GM12891 (cell line): ENCODE results near the gene DGKI.

ENCODE experiments used
- DNase-seq: peaks from one replicate; pipeline ENCODE4 v3.0.0; 2011; ENCODE audit warnings: low spot score; ENCODE audit not compliant: insufficient read length
- FAIRE-seq: peaks from 2 replicates; lab custom pipeline; 2011; peaks lifted over from hg19 to GRCh38; lab: Jason Lieb, UNC
- PAX5 ChIP-seq: IDR thresholded peaks from 2 replicates; pipeline ENCODE4 v1.6.1; 2011; ENCODE audit warnings: low read length, moderate library complexity, mild to moderate bottlenecking; ENCODE audit not compliant: insufficient read depth, severe bottlenecking
- POLR2A ChIP-seq: IDR thresholded peaks from 2 replicates; pipeline ENCODE4 v1.6.1; 2011; ENCODE audit warnings: low read depth, low read length, control low read depth
- POLR2AphosphoS5 ChIP-seq: IDR thresholded peaks from 2 replicates; pipeline ENCODE4 v1.6.1; 2011; ENCODE audit warnings: low read depth, low read length, control low read depth
- POU2F2 ChIP-seq: IDR thresholded peaks from 2 replicates; pipeline ENCODE4 v1.6.1; 2011; ENCODE audit warnings: low read depth, mild to moderate bottlenecking, control low read depth, low read length, moderate library complexity
- SPI1 ChIP-seq: IDR thresholded peaks from 2 replicates; pipeline ENCODE4 v1.6.1; 2011; ENCODE audit warnings: low read depth, low read length, control low read depth
- TAF1 ChIP-seq: IDR thresholded peaks from 2 replicates; pipeline ENCODE4 v1.6.1; 2011; ENCODE audit warnings: low read depth, low read length, control low read depth

Gene DGKI

GRCh38 chr7:137695942-137696341 lies 150.8 kb downstream of the DGKI start:
- no peak for DNase-seq
- TF ChIP-seq SPI1: no peak
- no peak for TF ChIP-seq POU2F2
- TF ChIP-seq TAF1: no peak
- no peak for TF ChIP-seq PAX5
- TF ChIP-seq POLR2AphosphoS5: no peak
- TF ChIP-seq POLR2A: no peak

DNA sequence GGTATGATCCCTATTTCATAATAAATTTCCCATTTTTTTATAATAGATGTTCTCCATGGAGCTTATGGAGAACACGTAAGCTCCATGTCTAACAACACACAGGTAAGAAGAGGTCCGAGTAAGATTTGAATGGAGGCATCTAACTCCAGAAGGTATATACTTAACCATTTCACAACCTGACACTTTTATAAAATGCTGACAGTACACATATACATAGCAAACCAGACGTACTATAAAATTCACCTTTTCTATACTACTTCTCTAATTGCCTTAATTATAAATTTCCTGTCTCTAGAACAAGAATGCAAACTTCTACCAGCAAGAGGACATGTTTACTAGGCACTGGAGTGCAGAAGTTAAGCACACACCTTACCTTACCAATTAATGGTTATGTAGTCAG lies 151.3 kb downstream of the DGKI start:
- FAIRE-seq (no peak), DNase-seq (no peak)
- no peak for TF ChIP-seq POLR2A
- no peak for TF ChIP-seq TAF1
- no peak for TF ChIP-seq PAX5
- TF ChIP-seq POLR2AphosphoS5: no peak
- TF ChIP-seq POU2F2: no peak
- TF ChIP-seq SPI1: no peak

More at GRCh38 chr7:137695942-137696341, 150.8 kb downstream of the DGKI start:
- no peak for FAIRE-seq

- no peak for TF ChIP-seq POLR2A
- 0 out of 2 replicates have a peak, but pooled peaks have one; percentile 19 for TF ChIP-seq SPI1
- no peak for DNase-seq
- no peak for FAIRE-seq
Observed at GRCh38 chr7:137694405-137694804, 152.4 kb downstream of the DGKI start.

DNA sequence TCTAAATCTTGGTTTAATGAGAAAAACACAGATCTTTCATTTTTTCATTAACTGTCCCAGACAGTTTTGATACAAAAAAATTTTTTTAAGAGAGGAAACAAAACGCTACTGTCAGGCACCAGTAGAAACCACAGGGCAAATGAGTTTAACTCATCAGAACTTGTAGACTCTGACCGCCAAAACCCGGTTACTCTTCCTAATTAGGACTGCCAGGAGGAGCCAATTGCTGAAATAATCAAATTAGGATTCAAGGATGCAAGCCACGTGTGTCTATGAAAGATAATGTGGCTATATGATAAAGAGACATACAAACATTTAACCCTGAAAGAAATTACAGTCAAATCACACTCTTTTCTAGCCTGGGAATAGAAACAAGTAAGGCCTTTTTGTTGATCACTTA lies 154.4 kb downstream of the DGKI start:
- DNase-seq: no peak
- TF ChIP-seq POLR2AphosphoS5 (no peak), POLR2A (no peak), SPI1 (no peak), TAF1 (no peak), PAX5 (no peak), POU2F2 (no peak)
- no peak for FAIRE-seq

DNA sequence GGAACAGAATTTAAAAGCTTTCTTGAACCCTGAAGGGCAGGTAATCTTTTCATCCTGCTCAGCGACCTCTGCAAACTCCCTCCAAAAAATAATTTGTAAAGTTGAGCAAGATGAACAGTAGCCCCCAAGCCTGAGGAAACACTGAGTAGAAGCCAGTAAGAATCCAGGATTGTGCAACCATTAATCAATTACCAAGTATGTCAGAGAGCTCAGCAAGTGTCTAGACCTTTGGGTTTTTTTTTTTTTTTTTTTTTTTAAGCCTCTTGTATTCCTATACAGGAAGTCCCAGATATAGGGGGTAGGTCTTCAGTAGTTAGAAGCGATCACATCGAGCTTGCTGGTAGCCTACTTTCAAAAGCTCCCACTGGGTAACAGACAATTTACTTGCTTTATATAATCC lies 155.2 kb downstream of the DGKI start:
- DNase-seq (no peak), FAIRE-seq (no peak)
- TF ChIP-seq SPI1: no peak
- TF ChIP-seq POLR2AphosphoS5: no peak
- no peak for TF ChIP-seq PAX5
- no peak for TF ChIP-seq POU2F2
- TF ChIP-seq POLR2A: no peak
- no peak for TF ChIP-seq TAF1

DNA sequence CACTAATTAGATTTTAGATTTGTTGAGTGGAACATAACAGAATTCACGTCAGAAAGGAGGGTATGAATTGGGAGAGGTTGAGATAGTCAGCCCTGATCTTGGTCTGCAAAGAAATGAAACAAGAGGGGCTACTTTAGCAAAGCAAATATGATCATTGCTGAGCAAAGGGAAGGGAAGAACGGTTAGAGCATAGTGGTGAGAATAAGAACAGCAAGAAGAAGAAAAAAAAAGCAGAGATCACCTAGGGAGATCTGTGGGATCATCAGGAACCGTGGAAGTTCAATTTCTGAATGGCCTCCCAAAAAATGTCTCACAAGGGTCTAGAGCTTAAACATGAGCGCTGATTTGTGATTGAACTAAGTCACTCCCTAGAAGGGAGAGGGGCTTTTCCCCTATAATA lies 156.1 kb downstream of the DGKI start:
- DNase-seq (no peak), FAIRE-seq (no peak)
- TF ChIP-seq POLR2A: no peak
- TF ChIP-seq TAF1: no peak
- no peak for TF ChIP-seq POLR2AphosphoS5
- TF ChIP-seq PAX5: no peak
- no peak for TF ChIP-seq POU2F2

DNA sequence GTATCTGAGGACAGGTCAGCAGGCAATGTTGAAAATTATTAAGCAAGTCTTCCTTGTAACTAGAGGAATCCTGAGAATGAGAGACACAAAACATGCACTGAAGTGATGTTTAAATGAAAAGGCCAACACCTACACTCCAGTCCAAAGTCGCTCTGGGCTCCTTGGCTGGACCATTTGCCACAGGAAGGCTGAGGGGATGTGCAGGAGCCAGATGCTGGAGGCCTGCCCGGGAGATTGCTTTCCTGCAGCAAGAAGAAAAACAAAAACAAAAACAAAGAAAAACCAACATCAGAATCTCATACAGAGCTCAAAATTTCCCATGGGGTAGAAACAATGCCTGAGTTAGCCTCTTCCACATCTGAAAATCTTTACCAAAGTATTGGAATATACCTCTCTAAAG lies 157.0 kb downstream of the DGKI start:
- DNase-seq: no peak
- FAIRE-seq: no peak
- no peak for TF ChIP-seq POU2F2
- no peak for TF ChIP-seq POLR2AphosphoS5
- TF ChIP-seq POLR2A: no peak
- no peak for TF ChIP-seq SPI1
- TF ChIP-seq TAF1: no peak
- no peak for TF ChIP-seq PAX5

GRCh38 chr7:137687556-137688265 lies 159.1 kb downstream of the DGKI start:
- FAIRE-seq (no peak), DNase-seq (no peak)
- TF ChIP-seq POLR2A: no peak
- TF ChIP-seq SPI1: no peak
- no peak for TF ChIP-seq POLR2AphosphoS5
- no peak for TF ChIP-seq PAX5
- TF ChIP-seq TAF1: no peak
- TF ChIP-seq POU2F2: no peak

- DNase-seq (no peak), FAIRE-seq (no peak)
- TF ChIP-seq POLR2AphosphoS5 (no peak), SPI1 (no peak), PAX5 (no peak), POLR2A (no peak), TAF1 (no peak), POU2F2 (no peak)
Observed at GRCh38 chr7:137685433-137686164, 161.2 kb downstream of the DGKI start.

GRCh38 chr7:137684776-137685175 lies 162.0 kb downstream of the DGKI start:
- DNase-seq: no peak
- no peak for FAIRE-seq
- TF ChIP-seq POLR2AphosphoS5 (no peak), POU2F2 (no peak), TAF1 (no peak), PAX5 (no peak), POLR2A (no peak), SPI1 (no peak)

DNA sequence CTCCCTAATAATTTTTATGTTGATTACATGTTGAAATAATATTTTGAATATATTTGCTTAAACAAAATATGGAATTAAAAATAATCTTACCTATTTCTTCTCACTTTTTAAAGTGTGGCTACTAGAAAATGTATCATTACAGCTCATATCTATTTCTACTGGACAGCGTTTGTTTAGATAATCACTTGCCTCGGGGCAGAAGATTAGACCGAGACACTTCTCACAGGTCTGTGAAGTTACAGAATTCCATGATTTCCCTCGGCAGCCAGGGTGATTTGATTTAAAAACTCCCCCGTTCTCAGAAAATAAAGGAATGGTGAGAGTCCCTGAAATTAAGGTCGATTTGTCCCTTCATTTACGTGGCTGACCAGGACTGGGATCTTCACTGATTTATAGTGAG lies 162.5 kb downstream of the DGKI start:
- TF ChIP-seq POLR2AphosphoS5: no peak
- TF ChIP-seq TAF1: no peak
- no peak for TF ChIP-seq POLR2A
- no peak for TF ChIP-seq POU2F2
- no peak for TF ChIP-seq SPI1
- TF ChIP-seq PAX5: no peak
- FAIRE-seq (no peak), DNase-seq (no peak)
